Mucosa of descending colon (tissue), 3 donors: Measurements from ENCODE around the gene TRERF1. TPM values are rescaled to one million over a fixed set of nuclear protein-coding genes. Genes with fewer than 3 reads are reported as not detected.

ENCODE experiments used
- ATAC-seq: fragments of 200-7000 bp; cut with Tn5 transposase; one replicate; pipeline ENCODE4 v1.9.1; 2020; ENCODE audit warnings: mild to moderate bottlenecking, moderate library complexity
- DNase-seq, 3 donors: peaks; one replicate each; pipeline ENCODE4 v3.0.0-alpha.2; 2020
- H3K36me3 ChIP-seq: fragments of 200-600 bp; one replicate; pipeline ENCODE4 v1.8.0; 2021; ENCODE audit warnings: low read depth, mild to moderate bottlenecking
- H3K4me1 ChIP-seq: fragments of 200-600 bp; one replicate; pipeline ENCODE4 v1.8.0; 2021; ENCODE audit warnings: low read depth, mild to moderate bottlenecking
- H3K4me3 ChIP-seq: fragments of 200-600 bp; one replicate; pipeline ENCODE4 v1.8.0; 2021; ENCODE audit warnings: mild to moderate bottlenecking
- H3K9me3 ChIP-seq: fragments of 200-600 bp; one replicate; pipeline ENCODE4 v1.8.0; 2021; ENCODE audit warnings: mild to moderate bottlenecking
- intact Hi-C, 2 donors: fragments of 100-400 bp; cut with DNase I in 1 of 2; cut with micrococcal nuclease in 1 of 2; formaldehyde crosslinking; loops; one replicate each; pipeline versions ENCODE4 v1.11.0 to v1.11.1; 2022; cut with DNase I, micrococcal nuclease
- total RNA-seq, 3 donors: library from RNA; stranded (reverse); fragmentation: NEBNext Ultra II Directional in 2 of 3; extraction: Animal tissue kit (Norgen Biotek cat#: 25700) in 2 of 3; gene quantifications; one replicate each; pipeline versions ENCODE4 v1.2.1 to v1.2.4, GENCODE V29; 2021 to 2023
- TF ChIP-seq, protein P1 (sequence below): fragments of 200-600 bp; IDR thresholded peaks from one replicate; pipeline ENCODE4 v1.8.0; 2022; ENCODE audit warnings: antibody characterized with exemption, mild to moderate bottlenecking
- donor health status: DM: no; HTN: no; CAD: no; lungs with moderate emphysema.
- donor health status: DM: no; HTN: no; CAD: no.
- donor health status: DM: no; HTN: yes; CAD: no.

TRERF1 gene
- total RNA-seq, 3 donors from 2014 or later: 2.8 to 11.2 (median 3.8) TPM

- ATAC-seq: no peak
- Histone ChIP-seq H3K4me3 (no peak overlapping the region), H3K9me3 (no peaks in the 10 kb centered on the region), H3K36me3 (no peaks in the 10 kb centered on the region), H3K4me1 (peaks cover 18% of the 10 kb centered on the region)
- intact Hi-C loops: no loop called here
- TF ChIP-seq, protein P1, sequence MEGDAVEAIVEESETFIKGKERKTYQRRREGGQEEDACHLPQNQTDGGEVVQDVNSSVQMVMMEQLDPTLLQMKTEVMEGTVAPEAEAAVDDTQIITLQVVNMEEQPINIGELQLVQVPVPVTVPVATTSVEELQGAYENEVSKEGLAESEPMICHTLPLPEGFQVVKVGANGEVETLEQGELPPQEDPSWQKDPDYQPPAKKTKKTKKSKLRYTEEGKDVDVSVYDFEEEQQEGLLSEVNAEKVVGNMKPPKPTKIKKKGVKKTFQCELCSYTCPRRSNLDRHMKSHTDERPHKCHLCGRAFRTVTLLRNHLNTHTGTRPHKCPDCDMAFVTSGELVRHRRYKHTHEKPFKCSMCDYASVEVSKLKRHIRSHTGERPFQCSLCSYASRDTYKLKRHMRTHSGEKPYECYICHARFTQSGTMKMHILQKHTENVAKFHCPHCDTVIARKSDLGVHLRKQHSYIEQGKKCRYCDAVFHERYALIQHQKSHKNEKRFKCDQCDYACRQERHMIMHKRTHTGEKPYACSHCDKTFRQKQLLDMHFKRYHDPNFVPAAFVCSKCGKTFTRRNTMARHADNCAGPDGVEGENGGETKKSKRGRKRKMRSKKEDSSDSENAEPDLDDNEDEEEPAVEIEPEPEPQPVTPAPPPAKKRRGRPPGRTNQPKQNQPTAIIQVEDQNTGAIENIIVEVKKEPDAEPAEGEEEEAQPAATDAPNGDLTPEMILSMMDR: no peak
- no peak for DNase-seq
These were observed 50.7 kb downstream of the TRERF1 start for GRCh38 chr6:42400886-42401612.

GRCh38 chr6:42400061-42400760, 51.5 kb downstream of the TRERF1 start:
- Histone ChIP-seq H3K36me3 (no peaks in the 10 kb centered on the region), H3K4me1 (peaks cover 18% of the 10 kb centered on the region), H3K4me3 (no peak overlapping the region), H3K9me3 (no peaks in the 10 kb centered on the region)
- ATAC-seq (no peak), DNase-seq (no peak)
- TF ChIP-seq, protein P1: no peak
- intact Hi-C loops: no loop called here

DNA sequence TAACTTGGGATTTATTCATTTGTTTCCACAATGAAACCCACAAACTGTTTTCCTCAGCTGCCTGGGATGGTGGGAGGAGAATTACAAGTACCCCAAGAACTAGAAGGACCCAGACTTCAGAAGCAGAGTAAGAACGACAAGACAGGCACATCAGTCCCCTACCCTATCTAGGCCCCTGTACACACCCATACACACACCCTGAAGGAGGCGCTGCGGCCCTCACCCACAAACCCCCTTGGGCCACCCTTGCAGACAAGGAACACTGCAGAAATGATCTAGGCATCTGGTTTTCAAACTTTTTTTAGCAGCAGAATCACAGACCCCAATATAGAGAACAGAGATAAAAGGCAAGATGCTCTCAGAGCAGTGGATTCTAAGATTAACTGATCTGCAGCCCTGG, 55.0 kb downstream of the TRERF1 start:
- intact Hi-C loops: no loop called here
- TF ChIP-seq, protein P1: no peak
- no peak for ATAC-seq

GRCh38 chr6:42394881-42395620, 56.7 kb downstream of the TRERF1 start:
- Histone ChIP-seq H3K4me1 (peaks cover 9% of the 10 kb centered on the region), H3K36me3 (no peaks in the 10 kb centered on the region), H3K9me3 (no peaks in the 10 kb centered on the region), H3K4me3 (no peak overlapping the region)
- DNase-seq: no peak
- peak; percentile 28 for ATAC-seq
- TF ChIP-seq, protein P1: no peak
- intact Hi-C loops: no loop called here

More for the DNA sequence above, 55.0 kb downstream of the TRERF1 start:
- Histone ChIP-seq H3K9me3 (no peaks in the 10 kb centered on the region), H3K4me3 (no peak overlapping the region), H3K36me3 (no peaks in the 10 kb centered on the region), H3K4me1 (peaks cover 9% of the 10 kb centered on the region)
- no peak for DNase-seq

GRCh38 chr6:42394151-42394550, 57.6 kb downstream of the TRERF1 start:
- TF ChIP-seq, protein P1: no peak
- Histone ChIP-seq H3K4me1 (peaks cover 9% of the 10 kb centered on the region), H3K9me3 (no peaks in the 10 kb centered on the region)

More at GRCh38 chr6:42394151-42394550, 57.6 kb downstream of the TRERF1 start:
- H3K36me3 ChIP-seq: no peaks in the 10 kb centered on the region
- intact Hi-C loops: no loop called here
- no peak overlapping the region for H3K4me3 ChIP-seq
- ATAC-seq (no peak), DNase-seq (no peak)
